NCI-H146 treated with DMSO at 0.1 percent for 48 hours (cell line): ENCODE measurements around the gene TIMM21.
A peak's percentile ranks its signal among the peaks of the same experiment; 100 is the strongest.

Experiments
- DNase-seq: peaks from one replicate; lab custom pipeline; 2025; ENCODE audit not compliant: unreplicated experiment; lab: John Stamatoyannopoulos, UW

The TIMM21 gene, protein sequence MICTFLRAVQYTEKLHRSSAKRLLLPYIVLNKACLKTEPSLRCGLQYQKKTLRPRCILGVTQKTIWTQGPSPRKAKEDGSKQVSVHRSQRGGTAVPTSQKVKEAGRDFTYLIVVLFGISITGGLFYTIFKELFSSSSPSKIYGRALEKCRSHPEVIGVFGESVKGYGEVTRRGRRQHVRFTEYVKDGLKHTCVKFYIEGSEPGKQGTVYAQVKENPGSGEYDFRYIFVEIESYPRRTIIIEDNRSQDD

DNA sequence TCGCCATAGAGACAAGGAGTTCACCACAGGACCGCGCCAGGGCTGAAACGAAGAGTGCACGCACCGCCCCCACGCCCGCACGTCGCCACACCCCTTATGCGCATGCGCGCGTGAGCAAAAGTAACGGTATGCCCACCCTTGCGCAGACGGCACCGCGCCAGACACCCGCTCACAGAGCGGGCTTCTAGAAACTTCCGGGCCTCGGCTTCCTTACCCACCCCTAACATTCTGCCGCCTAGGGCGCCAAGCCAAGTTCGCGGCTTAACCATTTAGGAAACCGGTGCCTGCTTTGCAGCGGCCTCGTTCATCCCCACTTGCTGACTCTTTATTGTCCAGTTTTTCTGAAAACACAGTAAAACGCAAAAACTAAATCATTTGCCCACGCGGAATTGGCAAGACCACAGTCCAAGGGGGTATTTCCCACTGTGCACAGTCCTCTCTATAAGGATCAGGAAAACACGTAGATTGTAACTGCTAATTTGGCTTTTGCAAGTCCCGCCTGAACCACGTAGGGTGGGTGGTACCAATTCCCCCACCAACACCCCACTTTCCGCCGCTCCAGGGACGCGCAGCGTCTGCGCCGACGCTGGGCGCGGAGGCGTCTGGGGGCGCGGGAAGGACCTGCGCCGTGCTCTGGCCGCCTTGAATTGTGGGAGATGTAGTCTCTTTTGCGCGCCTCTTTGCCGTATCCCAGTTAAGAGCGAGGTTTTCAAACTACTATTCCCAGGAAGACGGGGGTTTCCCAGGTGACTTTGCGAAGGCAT, at the start of gene TIMM21, which contains the start of gene FBXO15:
Gene TIMM21 (plus strand): TSS at position 745 of the 764 bp plus-strand sequence. CDS start 286 bp downstream, outside the sequence.
Gene FBXO15 (minus strand): TSS at position 56 of the 764 bp plus-strand sequence. CDS start 49 bp downstream, at position 7.
- DNase-seq: peak; percentile 99

- DNase-seq: no peak
Measured at GRCh38 chr18:74108460-74108859, 39.9 kb upstream of the TIMM21 start.

GRCh38 chr18:74110149-74110548, 38.2 kb upstream of the TIMM21 start:
- DNase-seq: no peak

DNA sequence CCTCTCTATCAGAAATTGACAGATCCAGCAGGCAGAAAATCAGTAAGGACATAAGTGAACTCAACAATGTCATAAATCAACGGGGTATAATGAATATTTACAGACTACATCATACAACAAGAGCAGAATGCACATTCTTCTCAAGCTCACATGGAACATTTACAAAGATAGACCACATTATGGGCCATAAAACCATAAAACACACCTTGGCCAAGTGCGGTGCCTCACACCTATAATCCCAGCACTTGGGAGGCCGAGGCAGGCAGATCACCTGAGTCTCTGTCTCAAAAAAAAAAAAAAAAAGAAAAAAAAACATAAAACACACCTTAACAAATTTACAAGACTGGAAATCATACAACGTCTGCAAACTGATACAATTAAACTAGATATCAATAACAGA, 37.3 kb upstream of the TIMM21 start:
- DNase-seq: no peak

DNA sequence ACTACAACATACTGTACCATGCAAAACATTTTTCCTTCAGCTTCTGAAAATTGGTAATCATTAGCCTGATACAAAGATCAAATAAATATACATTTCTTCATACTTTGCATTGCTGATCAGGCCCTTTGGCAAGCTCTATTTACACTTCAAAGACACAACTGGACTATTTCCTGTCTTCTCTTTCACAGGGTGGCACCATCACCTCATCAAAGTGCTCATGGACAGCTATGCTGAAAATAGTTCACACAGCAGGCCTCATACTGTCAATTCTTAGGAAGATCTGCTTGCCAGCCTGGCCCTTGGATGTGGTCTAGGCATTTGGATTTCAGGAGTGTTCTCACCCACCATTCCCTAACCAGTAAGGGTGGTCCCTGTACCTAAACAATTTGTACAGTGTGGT, 34.6 kb upstream of the TIMM21 start:
- DNase-seq: no peak

- DNase-seq: no peak
Measured at GRCh38 chr18:74114116-74114515, 34.2 kb upstream of the TIMM21 start.

DNA sequence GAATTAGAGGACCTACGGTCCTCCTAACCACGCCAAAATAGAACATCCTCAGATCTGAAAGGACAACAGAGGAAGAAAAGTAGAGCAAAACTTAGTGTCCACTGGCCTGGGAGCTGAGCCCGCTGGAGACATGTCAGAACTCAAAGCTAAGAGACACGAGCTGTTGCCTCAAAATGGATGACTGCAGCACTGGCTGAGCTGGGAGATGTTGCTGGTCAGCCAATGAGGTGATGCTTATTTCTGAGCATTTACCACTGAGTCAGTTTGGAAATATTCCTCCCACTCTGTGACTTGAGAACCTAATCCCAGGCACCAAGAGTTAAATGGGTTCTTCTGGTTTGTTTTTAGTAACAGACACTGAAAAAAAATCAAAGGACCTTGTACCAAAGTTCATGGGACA, 33.3 kb upstream of the TIMM21 start:
- no peak for DNase-seq

DNA sequence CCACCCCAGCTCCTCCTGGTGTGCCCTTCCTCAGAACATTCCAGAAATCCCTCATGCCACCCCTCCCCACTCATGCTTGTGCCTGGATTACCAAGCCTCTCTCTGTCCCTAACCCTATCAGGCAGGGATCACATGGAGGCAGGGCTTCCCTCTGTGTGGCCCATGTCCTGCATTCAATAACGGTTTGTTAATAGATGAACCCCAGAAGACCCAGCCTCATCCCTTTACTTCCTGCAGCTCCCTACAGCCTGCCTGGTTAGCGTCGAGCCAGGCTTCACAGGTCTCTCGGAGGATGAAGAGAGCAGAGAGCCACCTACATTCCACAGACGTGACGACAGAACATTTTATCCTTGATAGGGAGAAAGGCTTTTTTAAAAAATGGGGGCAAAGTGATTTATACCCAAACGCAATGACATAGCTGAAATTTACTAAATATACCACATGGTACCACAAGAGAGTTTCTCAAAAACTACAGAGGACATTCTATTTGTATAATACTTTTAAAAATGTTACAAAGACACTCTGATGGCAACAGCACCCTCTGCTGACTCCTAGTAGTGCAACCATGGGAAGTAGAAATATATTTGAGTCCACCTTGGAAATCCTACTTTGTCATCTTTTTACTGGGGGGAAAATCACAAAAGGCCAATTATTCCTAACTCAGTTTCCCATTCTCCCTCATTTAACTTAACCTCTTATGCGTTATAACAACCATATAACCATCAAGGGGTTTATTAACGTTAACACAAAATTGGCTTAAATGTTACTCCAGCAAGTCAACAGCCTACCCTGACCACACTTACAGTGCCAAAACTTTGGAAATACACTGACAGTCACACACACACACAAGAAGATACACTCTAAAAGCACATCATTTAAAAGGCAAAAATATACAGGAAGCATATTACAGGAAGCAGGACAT, 31.4 kb upstream of the TIMM21 start:
- DNase-seq: peak; percentile 15

DNA sequence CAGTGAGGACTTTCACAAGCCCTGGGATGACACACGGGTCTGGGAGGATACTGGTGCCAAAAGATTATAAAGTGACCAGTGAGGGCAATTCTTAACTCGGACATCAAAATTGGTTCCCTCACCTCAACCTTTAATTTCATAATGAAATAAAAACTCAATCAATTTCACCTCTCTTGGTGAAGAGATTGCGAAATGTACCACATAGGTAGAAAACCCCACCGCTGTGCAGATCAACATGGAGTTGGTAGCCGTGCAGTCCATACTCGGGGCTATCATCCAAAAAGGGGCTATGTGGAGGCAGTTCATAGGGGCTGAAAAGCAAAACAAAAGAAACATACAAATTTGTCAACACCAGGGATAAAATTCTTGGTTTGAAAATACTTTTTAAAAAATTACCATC, 25.1 kb upstream of the TIMM21 start:
- DNase-seq: no peak

DNA sequence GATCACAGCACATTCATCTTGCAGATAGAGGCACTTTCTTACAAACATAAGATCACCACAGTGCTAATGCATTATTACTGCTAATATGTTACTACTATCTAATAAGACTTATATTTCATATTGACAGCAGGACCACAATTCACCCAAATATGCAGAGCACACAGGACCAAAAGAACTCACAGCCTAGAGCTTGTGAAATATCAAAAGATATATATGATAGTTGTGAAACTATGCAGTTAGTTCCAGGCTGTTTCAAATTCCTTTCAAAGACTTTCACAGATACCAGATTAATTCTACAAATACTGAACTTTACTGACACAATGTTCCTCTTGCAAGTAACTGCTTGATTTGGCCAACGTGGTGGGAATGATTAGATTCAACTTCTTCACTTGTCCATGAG, 23.7 kb upstream of the TIMM21 start:
- no peak for DNase-seq

DNA sequence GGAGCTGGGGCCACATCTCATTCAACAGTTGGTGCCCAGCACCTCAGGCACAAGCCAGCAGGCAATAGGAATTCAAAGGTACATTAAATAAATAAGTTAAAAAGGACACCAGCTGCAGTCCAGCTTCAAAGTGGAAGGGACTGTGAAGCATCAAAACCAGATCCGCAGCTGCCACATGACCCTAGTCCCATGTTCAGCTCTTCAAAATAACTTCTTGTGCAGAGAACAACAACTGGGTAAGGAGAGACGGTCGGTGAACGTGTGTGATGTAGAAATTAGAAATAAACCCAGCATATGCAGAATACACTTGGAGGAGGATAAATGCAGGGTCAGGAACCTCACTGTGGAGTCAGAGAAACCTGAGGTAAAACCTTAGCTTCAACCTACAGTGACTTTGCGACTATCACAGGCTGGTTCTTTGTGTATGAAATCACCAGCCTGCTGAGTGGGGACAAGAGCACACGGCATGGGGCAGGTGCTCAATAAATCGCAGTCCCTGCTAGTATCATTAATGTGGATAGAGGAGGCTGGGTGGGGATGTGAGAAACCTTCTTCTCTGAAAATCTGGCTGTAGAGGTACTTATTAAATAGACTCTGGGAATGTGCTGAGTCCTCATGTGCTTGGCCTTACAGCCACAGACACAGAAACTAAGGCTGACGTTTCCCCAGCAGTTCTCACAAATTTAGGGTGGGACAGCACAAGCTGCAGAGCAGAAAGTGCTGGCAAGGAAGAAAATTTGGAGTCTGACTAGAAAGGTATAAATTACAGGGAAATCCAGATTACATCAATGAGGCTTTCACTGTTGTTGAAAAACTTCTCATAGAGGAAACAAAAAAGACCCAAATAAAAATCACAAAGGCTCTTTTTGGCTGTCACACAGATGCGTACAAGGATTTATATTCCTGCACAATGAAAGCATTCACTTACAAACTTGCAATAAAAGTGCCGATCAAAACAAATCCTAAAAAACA, 21.4 kb upstream of the TIMM21 start:
- peak; percentile 69 for DNase-seq

GRCh38 chr18:74128159-74128558, 20.2 kb upstream of the TIMM21 start:
- DNase-seq: no peak

- no peak for DNase-seq
Measured at GRCh38 chr18:74131124-74131523, 17.2 kb upstream of the TIMM21 start.

- DNase-seq: no peak
Measured at GRCh38 chr18:74132201-74132600, 16.1 kb upstream of the TIMM21 start.

DNA sequence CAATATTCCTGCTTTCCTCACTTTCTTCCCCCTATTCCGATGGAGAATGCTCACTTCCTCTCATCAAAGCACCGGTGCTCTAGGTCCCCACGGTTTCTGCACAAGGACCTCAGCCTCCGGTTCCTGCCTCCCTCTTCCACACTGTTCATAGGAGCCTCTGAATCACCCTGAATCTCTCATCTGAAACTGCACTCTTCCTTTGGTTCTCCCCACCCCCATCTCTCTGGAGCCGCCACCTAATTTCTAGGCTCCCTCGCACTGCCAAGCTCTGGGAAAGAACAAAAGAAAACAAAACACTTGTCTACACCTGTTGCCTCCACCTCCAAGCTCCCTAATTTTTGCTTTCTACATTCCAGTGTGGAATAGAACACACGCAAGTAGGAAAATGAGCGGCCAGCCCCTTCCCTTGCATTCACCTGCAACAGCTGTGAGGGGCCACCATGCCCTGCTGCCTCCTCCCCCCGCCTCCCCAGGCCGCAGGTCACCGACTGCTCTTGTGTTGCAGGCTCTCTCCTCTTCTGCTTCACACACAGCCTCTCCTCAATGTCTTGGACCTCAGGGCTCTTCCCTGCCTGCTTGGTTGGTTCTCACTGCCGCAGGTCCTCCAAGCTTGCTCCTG, 10.3 kb upstream of the TIMM21 start:
- DNase-seq: no peak

GRCh38 chr18:74139411-74139810, 8.9 kb upstream of the TIMM21 start:
- DNase-seq: no peak

DNA sequence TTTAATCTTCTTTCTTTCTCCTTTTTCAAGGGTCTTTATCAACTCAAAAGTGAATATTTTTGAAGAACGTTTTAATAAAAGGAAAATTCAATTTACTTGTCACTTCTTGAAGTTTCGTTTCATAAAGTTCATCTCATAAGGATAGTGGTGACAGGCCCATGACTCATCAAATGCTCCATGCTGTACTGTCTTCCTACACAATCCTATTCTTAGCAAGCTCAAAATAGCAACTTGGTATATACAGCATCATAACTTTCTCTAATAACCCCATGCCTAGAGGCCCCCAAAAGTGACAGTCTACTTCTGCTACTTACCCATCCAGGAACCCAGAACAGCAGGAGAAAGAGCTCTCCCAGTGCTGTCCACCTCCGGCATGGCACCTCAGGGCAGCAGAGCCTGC, 8.4 kb upstream of the TIMM21 start:
- DNase-seq: no peak

DNA sequence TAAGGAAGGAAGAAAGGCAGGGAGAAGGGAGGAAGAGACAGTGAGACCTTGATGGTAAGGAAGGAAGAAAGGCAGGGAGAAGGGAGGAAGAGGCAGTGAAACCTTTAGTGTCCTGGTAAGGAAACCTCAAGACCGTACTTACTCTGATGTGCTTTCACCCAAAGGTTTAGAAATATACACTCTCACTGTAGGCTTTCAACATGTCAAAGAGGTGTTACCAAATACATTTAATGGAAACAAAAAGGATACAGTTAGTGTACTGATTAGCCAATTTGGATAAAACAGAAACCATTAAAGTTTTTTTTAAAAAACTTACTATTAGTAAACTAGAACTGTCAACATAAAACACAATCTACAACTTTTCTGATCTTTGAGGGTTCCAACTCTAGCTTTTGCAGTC, 7.7 kb upstream of the TIMM21 start:
- DNase-seq: no peak

DNA sequence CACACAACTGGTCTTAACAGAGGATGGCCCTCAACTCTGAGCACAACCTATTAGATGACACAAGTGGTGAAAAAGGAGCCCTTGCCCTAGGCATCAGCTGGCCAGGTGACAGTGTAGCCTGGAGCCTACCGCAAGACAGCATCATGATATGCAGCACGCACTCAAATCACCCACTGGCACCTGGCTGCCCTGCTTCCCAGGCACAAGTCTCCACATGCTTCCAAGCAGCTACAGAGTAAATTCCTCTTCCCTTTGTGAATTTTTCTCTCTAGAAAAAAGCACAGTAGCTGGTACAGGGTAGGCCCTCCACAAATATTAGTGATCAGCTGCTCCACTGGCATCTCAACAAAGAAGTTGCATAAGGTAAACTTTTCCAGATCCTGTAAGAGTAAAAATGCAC, 6.7 kb upstream of the TIMM21 start:
- no peak for DNase-seq

DNA sequence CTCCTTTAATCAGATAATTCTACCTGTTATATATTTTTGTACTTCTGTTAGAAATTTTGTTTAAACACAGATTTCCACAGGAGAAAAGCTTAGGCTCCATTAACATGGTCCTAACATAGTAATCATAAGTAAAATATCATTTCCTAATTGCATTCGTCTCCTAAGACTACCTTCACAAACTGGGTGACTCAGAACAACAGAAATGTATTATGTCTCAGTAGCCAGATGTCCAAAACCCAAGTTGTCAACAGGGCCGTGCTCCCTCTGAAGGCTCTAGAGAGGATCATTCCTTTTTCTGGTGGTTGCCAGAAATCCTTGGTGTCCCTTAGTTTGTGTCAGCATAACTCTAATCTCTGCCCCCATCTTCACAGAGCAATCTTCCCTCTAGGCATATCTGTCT, 6.1 kb upstream of the TIMM21 start:
- DNase-seq: no peak
